H1 (cell line): Measurements from ENCODE around the gene DBNDD1. TPM values are rescaled to one million over a fixed set of nuclear protein-coding genes. Genes with fewer than 3 reads are reported as not detected.

ENCODE experiments used
- CTCF ChIA-PET: fragments of 300-600 bp; sonication (Branson Sonifier 250); formaldehyde crosslinking; loops from one replicate; lab custom pipeline; 2021; ENCODE audit not compliant: partially characterized antibody; lab: Charles Lee
- POLR2A ChIA-PET: fragments of 300-600 bp; sonication (Branson Sonifier 250); formaldehyde crosslinking; loops from one replicate; lab custom pipeline; 2021; ENCODE audit warnings: inconsistent platforms; ENCODE audit not compliant: partially characterized antibody; lab: Charles Lee
- DNase-seq, 2 experiments: peaks; one replicate each; pipeline versions ENCODE4 v3.0.0 to v3.0.0-alpha.2; 2010 to 2022; ENCODE audit warnings: low spot score in 2 of 2, low read depth in 1 of 2, mixed read lengths in 1 of 2
- FAIRE-seq: peaks from 2 replicates; lab custom pipeline; 2011; peaks lifted over from hg19 to GRCh38; lab: Jason Lieb, UNC
- H2AFZ ChIP-seq: 2 replicates; pipeline ENCODE4 v1.8.1; 2012; ENCODE audit warnings: low read length, inconsistent platforms
- H2AK5ac ChIP-seq: 2 replicates; pipeline ENCODE4 v1.6.1; 2013; ENCODE audit warnings: low read depth, low read length
- H2BK120ac ChIP-seq: replicated peaks from 2 replicates; pipeline ENCODE3; 2013; ENCODE audit warnings: low read depth, low read length, inconsistent platforms
- H2BK12ac ChIP-seq: 2 replicates; pipeline ENCODE4 v1.6.1; 2013; ENCODE audit warnings: low read depth, low read length
- H2BK15ac ChIP-seq: 2 replicates; pipeline ENCODE4 v1.6.1; 2013; ENCODE audit warnings: low read length
- H2BK20ac ChIP-seq: 2 replicates; pipeline ENCODE4 v1.6.1; 2013; ENCODE audit warnings: low read length
- H2BK5ac ChIP-seq: 2 replicates; pipeline ENCODE4 v1.6.1; 2013; ENCODE audit warnings: low read depth, low read length
- H3K14ac ChIP-seq: 2 replicates; pipeline ENCODE4 v1.6.1; 2013; ENCODE audit warnings: inconsistent platforms; ENCODE audit not compliant: insufficient read length
- H3K18ac ChIP-seq: 2 replicates; pipeline ENCODE4 v1.6.1; 2013; ENCODE audit warnings: low read length; ENCODE audit errors: extremely low read depth
- H3K23ac ChIP-seq: 2 replicates; pipeline ENCODE4 v1.6.1; 2013; ENCODE audit warnings: inconsistent platforms; ENCODE audit not compliant: insufficient read length
- H3K23me2 ChIP-seq: 2 replicates; pipeline ENCODE4 v1.6.1; 2013; ENCODE audit warnings: low read depth, low read length
- H3K27ac ChIP-seq: 2 replicates; pipeline ENCODE4 v1.6.1; 2011; ENCODE audit warnings: low read depth, low read length, inconsistent platforms
- H3K27me3 ChIP-seq, 4 experiments: replicated peaks in 1 of 4; 1 replicate in 1 of 4; 2 replicates in 3 of 4; pipeline versions ENCODE4 v1.6.1 to v1.8.1; 2011 to 2013; ENCODE audit warnings: low read length in 3 of 4, mild to moderate bottlenecking in 3 of 4, inconsistent platforms in 2 of 4, mixed read lengths in 2 of 4, moderate library complexity in 1 of 4; ENCODE audit not compliant: control insufficient read depth in 3 of 4, insufficient read depth in 3 of 4; ENCODE audit errors: extremely low read depth in 1 of 4
- H3K36me3 ChIP-seq, 4 experiments: 2 replicates each; pipeline versions ENCODE4 v1.6.1 to v1.8.1; 2011 to 2013; ENCODE audit warnings: mild to moderate bottlenecking in 4 of 4, low read length in 3 of 4, moderate library complexity in 2 of 4, control low read depth in 1 of 4, inconsistent platforms in 1 of 4; ENCODE audit not compliant: insufficient read depth in 4 of 4, control insufficient read depth in 2 of 4
- H3K4ac ChIP-seq: replicated peaks from 2 replicates; pipeline ENCODE3; 2013; ENCODE audit warnings: low read length, low read depth, mixed read lengths, inconsistent platforms; ENCODE audit not compliant: insufficient read length
- H3K4me1 ChIP-seq, 4 experiments: replicated peaks in 1 of 4; 1 replicate in 1 of 4; 2 replicates in 3 of 4; pipeline versions ENCODE4 v1.6.1 to v1.8.1; 2011 to 2013; ENCODE audit warnings: low read length in 3 of 4, inconsistent platforms in 2 of 4, mixed read lengths in 1 of 4; ENCODE audit not compliant: insufficient read depth in 4 of 4, control insufficient read depth in 3 of 4
- H3K4me2 ChIP-seq, 2 experiments: 2 replicates each; pipeline versions ENCODE4 v1.6.1 to v1.8.1; 2011 to 2013; ENCODE audit warnings: low read depth in 2 of 2, low read length in 2 of 2, control low read depth in 1 of 2, inconsistent platforms in 1 of 2, mild to moderate bottlenecking in 1 of 2; ENCODE audit not compliant: insufficient read depth in 1 of 2
- H3K4me3 ChIP-seq, 4 experiments: fragments of 200-600, 300-600 bp in 1 of 4; sonication (generic), shearing (Covaris generic), sonication (Bioruptor Twin) in 1 of 4; 2 replicates each; pipeline versions ENCODE4 v1.5.1 to v1.8.1; 2011 to 2016; ENCODE audit warnings: low read length in 4 of 4, low read depth in 3 of 4, control low read depth in 2 of 4, inconsistent platforms in 2 of 4, mild to moderate bottlenecking in 2 of 4, mixed read lengths in 1 of 4, moderate library complexity in 1 of 4; ENCODE audit not compliant: insufficient read depth in 2 of 4; ENCODE audit errors: extremely low read depth in 1 of 4
- H3K56ac ChIP-seq: replicated peaks from 2 replicates; pipeline ENCODE3; 2013; ENCODE audit warnings: low read depth, mild to moderate bottlenecking, mixed read lengths, low read length, inconsistent platforms; ENCODE audit not compliant: insufficient read length
- H3K79me1 ChIP-seq: 2 replicates; pipeline ENCODE4 v1.6.1; 2013; ENCODE audit warnings: low read depth, low read length, control low read depth
- H3K79me2 ChIP-seq, 2 experiments: 2 replicates each; pipeline versions ENCODE4 v1.6.1 to v1.8.1; 2012 to 2013; ENCODE audit warnings: low read length in 2 of 2, mild to moderate bottlenecking in 2 of 2, inconsistent platforms in 1 of 2; ENCODE audit not compliant: insufficient read depth in 2 of 2, control insufficient read depth in 1 of 2
- H3K9ac ChIP-seq, 4 experiments: replicated peaks in 1 of 4; 1 replicate in 1 of 4; 2 replicates in 3 of 4; pipeline versions ENCODE4 v1.6.1 to v1.8.1; 2011 to 2013; ENCODE audit warnings: low read depth in 3 of 4, low read length in 3 of 4, control low read depth in 2 of 4, mild to moderate bottlenecking in 2 of 4, moderate library complexity in 2 of 4, inconsistent platforms in 1 of 4; ENCODE audit errors: extremely low read depth in 1 of 4
- H3K9me3 ChIP-seq, 2 experiments: 2 replicates each; pipeline versions ENCODE4 v1.6.1 to v1.8.1; 2012 to 2013; ENCODE audit warnings: mild to moderate bottlenecking in 2 of 2, moderate library complexity in 2 of 2, control low read depth in 1 of 2, inconsistent platforms in 1 of 2, low read depth in 1 of 2, low read length in 1 of 2, mixed read lengths in 1 of 2; ENCODE audit not compliant: insufficient read depth in 2 of 2
- H4K20me1 ChIP-seq, 2 experiments: replicated peaks in 1 of 2; 2 replicates each; pipeline versions ENCODE3 to v1.8.1; 2011 to 2013; ENCODE audit warnings: inconsistent platforms in 2 of 2, low read length in 2 of 2, mild to moderate bottlenecking in 1 of 2; ENCODE audit not compliant: insufficient read depth in 2 of 2, control insufficient read depth in 1 of 2
- H4K5ac ChIP-seq: 2 replicates; pipeline ENCODE4 v1.6.1; 2013; ENCODE audit warnings: low read length, low read depth, mixed read lengths, inconsistent platforms; ENCODE audit not compliant: insufficient read length
- H4K8ac ChIP-seq: 2 replicates; pipeline ENCODE4 v1.8.0; 2013; ENCODE audit warnings: mild to moderate bottlenecking, moderate library complexity, low read length, inconsistent platforms; ENCODE audit not compliant: insufficient read depth; ENCODE audit errors: extremely low read depth
- H4K91ac ChIP-seq: replicated peaks from 2 replicates; pipeline ENCODE3; 2013; ENCODE audit warnings: low read length, mixed read lengths, inconsistent platforms; ENCODE audit not compliant: insufficient read length
- CBX5 ChIP-seq: fragments of 300-800, 300-1000 bp; sonication (generic); IDR thresholded peaks from 2 replicates; pipeline ENCODE4 v1.7.1; 2016; ENCODE audit warnings: antibody characterized with exemption, low read length, low read depth
- E2F6 ChIP-seq: IDR thresholded peaks from 2 replicates; pipeline ENCODE4 v1.6.1; 2012; ENCODE audit warnings: inconsistent platforms
- HDAC6 ChIP-seq: IDR thresholded peaks from one replicate; pipeline ENCODE4 v1.7.1; 2012; ENCODE audit warnings: low read depth, mild to moderate bottlenecking, inconsistent platforms, low read length, moderate library complexity
- MAFK ChIP-seq: IDR thresholded peaks from 2 replicates; pipeline ENCODE4 v1.6.1; 2012; ENCODE audit warnings: low read depth, mild to moderate bottlenecking, improper control_type of control experiment, low read length
- SAP30 ChIP-seq: fragments of 300-600 bp; sonication (generic); IDR thresholded peaks from 2 replicates; pipeline ENCODE4 v1.7.1; 2012; ENCODE audit warnings: low read length, moderate library complexity, mild to moderate bottlenecking, inconsistent platforms; ENCODE audit not compliant: insufficient read depth, insufficient replicate concordance
- SIRT6 ChIP-seq: IDR thresholded peaks from one replicate; pipeline ENCODE4 v1.7.1; 2012; ENCODE audit warnings: low read length, inconsistent platforms
- SRF ChIP-seq: IDR thresholded peaks from 2 replicates; pipeline ENCODE4 v1.6.1; 2011; ENCODE audit warnings: mild to moderate bottlenecking, low read depth, low read length, moderate library complexity
- WGBS, 2 experiments: shearing (Covaris generic) in 1 of 2; methylation state at CpG; one replicate each; pipeline versions ENCODE4 v1.1.6 to v1.1.7; 2013 to 2015; ENCODE audit warnings: low lambda C conversion rate in 2 of 2, mixed read lengths in 2 of 2, inconsistent platforms in 1 of 2, low coverage in 1 of 2, missing lambda C conversion rate in 1 of 2; ENCODE audit not compliant: insufficient replicate concordance in 2 of 2, insufficient coverage in 1 of 2, insufficient read length in 1 of 2; ENCODE audit errors: extremely low coverage in 1 of 2, missing lambda C conversion rate in 1 of 2; 5-methylcytosine and 5-hydroxymethylcytosine counted together
- polyA plus RNA-seq, 7 experiments: library from polyadenylated mRNA; depleted of rRNA in 3 of 7; stranded (reverse) in 5 of 7; unstranded in 2 of 7; fragments of >200 nt in 5 of 7; fragments of 200-250 nt in 2 of 7; gene quantifications; 1 replicate in 5 of 7; 2 replicates in 1 of 7; 4 replicates in 1 of 7; pipeline versions ENCODE4 v1.2.1 to v1.2.3, GENCODE V29; 2011 to 2013; ENCODE audit warnings: missing spikeins in 2 of 7, mixed read lengths in 2 of 7
- total RNA-seq: library from RNA; stranded (reverse); fragmentation: NEBNext Ultra II Directional; extraction: Animal tissue kit (Norgen Biotek cat#: 25700); gene quantifications from 2 replicates; pipeline ENCODE4 v1.2.1, GENCODE V29; 2021

Gene DBNDD1
- total and polyA plus RNA-seq, 2 of the 8 experiments (the other 6 are each of a cell fraction or from before 2014, with no cell fraction given) = 69.9 to 92.6 TPM

DNA sequence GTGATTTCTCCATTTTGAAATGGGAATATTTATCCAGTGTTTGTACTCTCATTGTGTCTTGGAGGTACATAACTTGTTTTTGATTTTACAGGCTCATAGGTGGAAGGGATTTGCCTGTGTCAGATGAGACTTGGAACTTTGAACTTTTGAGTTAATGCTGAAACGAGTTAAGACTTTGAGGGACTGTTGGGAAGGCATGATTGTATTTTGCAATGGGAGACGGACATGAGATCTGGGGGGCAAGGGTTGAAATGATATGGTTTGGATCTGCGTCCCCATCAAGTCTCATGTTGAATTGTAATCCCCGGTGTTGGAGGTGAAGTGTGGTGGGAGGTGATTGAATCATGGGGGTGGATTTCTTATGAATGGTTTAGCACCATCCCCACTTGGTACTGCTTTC is 36.1 kb upstream of the DBNDD1 start:
- H3K4me2 ChIP-seq = no peak overlapping the region
- H3K4me3 ChIP-seq = no peak overlapping the region
- H2BK12ac ChIP-seq = no peak overlapping the region
- H3K4ac ChIP-seq = no peak overlapping the region
- no peaks in the 10 kb centered on the region for H3K4me1 ChIP-seq
- no peak overlapping the region for H3K14ac ChIP-seq
- H2AFZ ChIP-seq = no peak overlapping the region
- H3K27ac ChIP-seq = no peak overlapping the region
- ChIA-PET POLR2A (no interaction called here), CTCF (no interaction called here)
- H2AK5ac ChIP-seq = no peak overlapping the region
- TF ChIP-seq E2F6 (no peak), CBX5 (no peak), MAFK (no peak), SIRT6 (no peak), SAP30 (no peak), HDAC6 (no peak), SRF (no peak)
- no peak overlapping the region for H2BK20ac ChIP-seq
- no peaks in the 10 kb centered on the region for H3K79me2 ChIP-seq
- no peak overlapping the region for H2BK120ac ChIP-seq
- no peak overlapping the region for H3K56ac ChIP-seq
- no peak overlapping the region for H3K18ac ChIP-seq
- no peak overlapping the region for H4K5ac ChIP-seq
- H3K23me2 ChIP-seq = no peaks in the 10 kb centered on the region
- H4K91ac ChIP-seq = no peak overlapping the region
- no peaks in the 10 kb centered on the region for H3K27me3 ChIP-seq
- H3K9ac ChIP-seq = no peak overlapping the region
- H3K79me1 ChIP-seq = no peaks in the 10 kb centered on the region
- H2BK5ac ChIP-seq = no peak overlapping the region
- no peaks in the 10 kb centered on the region for H4K20me1 ChIP-seq
- peaks cover 29 to 42% of the 10 kb centered on the region in 2 experiments for H3K9me3 ChIP-seq
- DNase-seq = no peak
- no peak overlapping the region for H4K8ac ChIP-seq
- no peak for FAIRE-seq
- 82% methylated on average over 4 of the region's 4 CpGs; no CpG with 5 or more reads in 1 of the 2 experiments for WGBS, 2 experiments
- no peak overlapping the region for H3K23ac ChIP-seq
- no peaks in the 10 kb centered on the region for H3K36me3 ChIP-seq
- H2BK15ac ChIP-seq = no peak overlapping the region
